Keratinocyte (primary cell): Measurements from ENCODE around the gene KCNG1. TPM values are rescaled to one million over a fixed set of nuclear protein-coding genes. Genes with fewer than 3 reads are reported as not detected.

Experiments
- DNase-seq: peaks from one replicate; pipeline ENCODE4 v3.0.0-alpha.2; 2011; ENCODE audit warnings: low read depth, missing footprints, low spot score
- FAIRE-seq: peaks from 2 replicates; lab custom pipeline; 2011; peaks lifted over from hg19 to GRCh38; lab: Jason Lieb, UNC
- H2AFZ ChIP-seq: 2 replicates; pipeline ENCODE4 v1.6.0; 2012; ENCODE audit warnings: low read length, control low read depth, inconsistent platforms; ENCODE audit not compliant: control insufficient read depth
- H3K27ac ChIP-seq: 2 replicates; pipeline ENCODE4 v1.5.1; 2011; ENCODE audit warnings: low read length; ENCODE audit not compliant: control insufficient read depth, insufficient read depth
- H3K27me3 ChIP-seq: 3 replicates; pipeline ENCODE4 v1.6.0; 2011; ENCODE audit warnings: low read length; ENCODE audit not compliant: control insufficient read depth, insufficient read depth; ENCODE audit errors: extremely low read depth
- H3K36me3 ChIP-seq, 2 experiments: 2 replicates in 1 of 2; 3 replicates in 1 of 2; pipeline ENCODE4 v1.5.1; 2011; ENCODE audit warnings: low read length in 2 of 2, mild to moderate bottlenecking in 1 of 2; ENCODE audit not compliant: control insufficient read depth in 2 of 2, insufficient read depth in 2 of 2; ENCODE audit errors: extremely low read depth in 1 of 2
- H3K4me1 ChIP-seq: 3 replicates; pipeline ENCODE4 v1.5.1; 2011; ENCODE audit warnings: low read length; ENCODE audit not compliant: control insufficient read depth, insufficient read depth; ENCODE audit errors: extremely low read depth
- H3K4me2 ChIP-seq: 3 replicates; pipeline ENCODE4 v1.6.0; 2011; ENCODE audit warnings: low read depth, low read length; ENCODE audit not compliant: control insufficient read depth, insufficient read depth; ENCODE audit errors: extremely low read depth
- H3K4me3 ChIP-seq, 3 experiments: fragments of 200-600 bp in 1 of 3; sonication (generic) in 1 of 3; 2 replicates in 2 of 3; 3 replicates in 1 of 3; pipeline ENCODE4 v1.5.1; 2011 to 2016; ENCODE audit warnings: low read length in 3 of 3, mild to moderate bottlenecking in 3 of 3, control low read depth in 2 of 3, inconsistent platforms in 1 of 3, low read depth in 1 of 3, mixed read lengths in 1 of 3, mixed run types in 1 of 3, moderate library complexity in 1 of 3; ENCODE audit not compliant: control insufficient read depth in 2 of 3, insufficient read depth in 2 of 3; ENCODE audit errors: extremely low read depth in 1 of 3
- H3K79me2 ChIP-seq: 2 replicates; pipeline ENCODE4 v1.6.0; 2012; ENCODE audit warnings: low read length; ENCODE audit not compliant: control insufficient read depth, insufficient read depth
- H3K9ac ChIP-seq: 3 replicates; pipeline ENCODE4 v1.6.0; 2011; ENCODE audit warnings: low read length; ENCODE audit not compliant: control insufficient read depth, insufficient read depth; ENCODE audit errors: extremely low read depth
- H3K9me1 ChIP-seq: 3 replicates; pipeline ENCODE4 v1.6.0; 2011; ENCODE audit warnings: low read length; ENCODE audit not compliant: control insufficient read depth, insufficient read depth; ENCODE audit errors: extremely low read depth
- H3K9me3 ChIP-seq: 2 replicates; pipeline ENCODE4 v1.5.1; 2012; ENCODE audit warnings: low read depth, low read length; ENCODE audit not compliant: control insufficient read depth
- H4K20me1 ChIP-seq: 3 replicates; pipeline ENCODE4 v1.6.0; 2011; ENCODE audit warnings: low read length; ENCODE audit not compliant: control insufficient read depth, insufficient read depth; ENCODE audit errors: extremely low read depth
- EZH2 ChIP-seq: IDR thresholded peaks from one replicate; pipeline ENCODE4 v1.6.1; 2012; ENCODE audit warnings: inconsistent platforms, mild to moderate bottlenecking, low read length, moderate library complexity
- dilution Hi-C: fragments of 300-500 bp; cut with MboI; formaldehyde crosslinking; loops from one replicate; pipeline ENCODE4 v1.7.0; 2020; ENCODE audit warnings: low sequenced_read_pairs; ENCODE audit not compliant: extremely low pct_ligation_motif_present
- polyA plus RNA-seq, 5 experiments: library from polyadenylated mRNA; depleted of rRNA in 3 of 5; stranded (reverse) in 3 of 5; stranded (forward) in 1 of 5; unstranded in 1 of 5; fragments of >200 nt; gene quantifications; 1 replicate in 1 of 5; 2 replicates in 3 of 5; 3 replicates in 1 of 5; pipeline versions ENCODE4 v1.2.1 to v1.2.3, GENCODE V29; 2011 to 2012; ENCODE audit warnings: missing spikeins in 2 of 5, low read depth in 1 of 5, low replicate concordance in 1 of 5
- TF ChIP-seq, protein P1 (sequence below), 3 experiments: IDR thresholded peaks in 1 of 3; conservative IDR thresholded peaks in 1 of 3; optimal IDR thresholded peaks in 1 of 3; 2 replicates in 2 of 3; 3 replicates in 1 of 3; pipeline versions ENCODE3 to v1.5.1; 2011; ENCODE audit warnings: low read length in 3 of 3, mild to moderate bottlenecking in 3 of 3, moderate library complexity in 2 of 3, control low read depth in 1 of 3, inconsistent platforms in 1 of 3; ENCODE audit not compliant: insufficient read depth in 2 of 3; ENCODE audit errors: extremely low read depth in 1 of 3

KCNG1 gene
- polyA plus RNA-seq, 1 donor (not counting 4 experiments of a cell fraction or from before 2014, with no cell fraction given), result 2.5 TPM

DNA sequence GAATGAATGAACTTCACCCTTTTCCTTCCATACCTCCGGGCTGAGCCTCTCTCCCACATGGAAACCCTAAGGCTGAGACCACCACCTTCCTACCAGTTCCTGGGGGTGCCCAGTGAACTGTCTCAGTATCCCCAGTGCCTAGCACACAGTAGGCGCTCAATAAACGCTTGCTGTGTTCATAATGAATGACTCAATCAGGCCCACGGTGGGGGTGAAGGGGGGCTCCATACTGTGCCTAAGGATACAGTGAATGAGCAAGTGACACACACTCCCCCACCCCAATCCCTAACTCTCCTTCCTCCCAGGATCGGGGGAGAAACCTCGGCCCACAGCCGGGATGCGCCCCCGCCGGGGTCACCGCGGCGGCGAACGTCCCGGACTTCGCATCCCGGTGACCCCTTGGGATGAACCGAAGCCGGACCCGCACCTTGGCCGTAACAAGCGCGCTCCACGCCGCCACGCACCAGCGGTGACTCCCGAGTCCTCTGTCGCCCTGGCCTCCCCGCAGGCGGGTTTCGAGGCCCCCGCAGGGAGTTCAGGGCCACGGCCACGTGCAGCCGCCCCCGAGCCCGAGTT lies 592 bp downstream of the KCNG1 start:
- FAIRE-seq, result no peak
- H3K4me3 ChIP-seq, result peak overlapping the region; percentile 64 to 66 (median 64)

DNA sequence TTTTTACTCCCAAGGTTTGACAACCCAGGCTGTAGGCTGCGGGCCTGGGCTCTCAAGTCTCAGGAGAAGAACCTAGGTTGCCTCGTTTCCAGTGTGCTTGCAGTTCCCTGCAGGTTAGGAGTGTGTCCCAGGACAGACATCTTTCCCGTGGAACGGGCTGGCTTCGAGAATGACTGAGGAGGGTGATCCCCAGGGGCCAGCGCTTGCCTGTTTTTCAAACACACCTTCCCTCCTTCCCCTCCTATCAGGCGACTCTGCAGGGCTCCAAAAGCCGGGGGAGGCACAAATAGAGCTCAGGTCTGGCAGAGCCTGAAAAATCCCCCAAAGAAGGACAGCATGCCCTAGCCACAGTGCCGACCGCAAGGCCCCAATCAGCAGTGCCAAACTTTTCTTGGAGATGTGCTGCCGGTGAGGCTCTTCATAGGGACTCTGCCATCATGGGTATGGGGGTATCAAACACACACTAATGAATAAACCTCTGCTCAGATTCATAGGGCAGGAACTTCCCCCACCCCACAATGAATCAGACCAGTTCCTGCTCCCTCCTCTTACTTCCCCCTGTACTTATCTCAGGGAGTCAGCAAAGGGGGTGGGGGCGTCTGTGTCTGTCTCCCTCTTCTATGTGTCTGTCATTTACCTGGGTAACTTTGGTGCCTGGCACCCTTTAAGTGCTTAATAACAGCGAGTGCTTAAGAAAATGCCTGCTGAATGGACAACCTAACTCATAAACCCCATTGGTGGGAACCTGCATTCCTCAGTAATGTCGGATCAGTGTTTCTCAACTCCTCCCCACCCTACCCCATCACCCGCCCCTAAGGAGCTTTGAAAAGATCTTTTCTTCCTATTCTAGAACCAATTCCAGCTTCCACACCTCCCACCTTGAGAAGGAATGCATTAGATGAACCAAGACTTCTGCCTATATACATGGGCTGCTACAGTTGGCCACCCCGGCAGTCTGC lies 1.6 kb downstream of the KCNG1 start:
- Histone ChIP-seq H3K4me3 (peak overlapping the region in 1 of 3 experiments; percentile 64), H3K9me1 (peaks cover 3% of the 10 kb centered on the region), H3K4me1 (peaks cover 17% of the 10 kb centered on the region), H3K27ac (no peak overlapping the region), H2AFZ (no peak overlapping the region), H3K9me3 (no peaks in the 10 kb centered on the region), H4K20me1 (no peaks in the 10 kb centered on the region), H3K4me2 (peak overlapping the region; percentile 79), H3K36me3 (no peaks in the 10 kb centered on the region), H3K9ac (no peak overlapping the region), H3K27me3 (peaks cover 29% of the 10 kb centered on the region), H3K79me2 (no peaks in the 10 kb centered on the region)
- dilution Hi-C loops, result no loop called here
- FAIRE-seq, result no peak
- TF ChIP-seq, protein P1, sequence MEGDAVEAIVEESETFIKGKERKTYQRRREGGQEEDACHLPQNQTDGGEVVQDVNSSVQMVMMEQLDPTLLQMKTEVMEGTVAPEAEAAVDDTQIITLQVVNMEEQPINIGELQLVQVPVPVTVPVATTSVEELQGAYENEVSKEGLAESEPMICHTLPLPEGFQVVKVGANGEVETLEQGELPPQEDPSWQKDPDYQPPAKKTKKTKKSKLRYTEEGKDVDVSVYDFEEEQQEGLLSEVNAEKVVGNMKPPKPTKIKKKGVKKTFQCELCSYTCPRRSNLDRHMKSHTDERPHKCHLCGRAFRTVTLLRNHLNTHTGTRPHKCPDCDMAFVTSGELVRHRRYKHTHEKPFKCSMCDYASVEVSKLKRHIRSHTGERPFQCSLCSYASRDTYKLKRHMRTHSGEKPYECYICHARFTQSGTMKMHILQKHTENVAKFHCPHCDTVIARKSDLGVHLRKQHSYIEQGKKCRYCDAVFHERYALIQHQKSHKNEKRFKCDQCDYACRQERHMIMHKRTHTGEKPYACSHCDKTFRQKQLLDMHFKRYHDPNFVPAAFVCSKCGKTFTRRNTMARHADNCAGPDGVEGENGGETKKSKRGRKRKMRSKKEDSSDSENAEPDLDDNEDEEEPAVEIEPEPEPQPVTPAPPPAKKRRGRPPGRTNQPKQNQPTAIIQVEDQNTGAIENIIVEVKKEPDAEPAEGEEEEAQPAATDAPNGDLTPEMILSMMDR (optimal IDR thresholded peaks at IDR 0.05 in 1 of 3, IDR thresholded peaks at IDR 0.05 in 1 of 3, conservative IDR thresholded peaks at IDR 0.05 in 1 of 3; ENCODE audit: extremely low read depth in 1 of 3, insufficient read depth in 2 of 3, low read length in 3 of 3), result no peak
- DNase-seq, result no peak

More for the DNA sequence above, 592 bp downstream of the KCNG1 start:
- Histone ChIP-seq H3K4me2 (peak overlapping the region; percentile 79), H3K4me1 (peaks cover 17% of the 10 kb centered on the region), H3K27ac (no peak overlapping the region), H2AFZ (peak overlapping the region; percentile 46), H3K9ac (peak overlapping the region; percentile 65), H4K20me1 (no peaks in the 10 kb centered on the region), H3K36me3 (no peaks in the 10 kb centered on the region), H3K79me2 (no peaks in the 10 kb centered on the region), H3K9me3 (no peaks in the 10 kb centered on the region), H3K9me1 (peaks cover 3% of the 10 kb centered on the region), H3K27me3 (peaks cover 30% of the 10 kb centered on the region)
- DNase-seq, result no peak
- dilution Hi-C loops, result no loop called here
- TF ChIP-seq, protein P1 (optimal IDR thresholded peaks at IDR 0.05 in 1 of 3, IDR thresholded peaks at IDR 0.05 in 1 of 3, conservative IDR thresholded peaks at IDR 0.05 in 1 of 3; ENCODE audit: extremely low read depth in 1 of 3, insufficient read depth in 2 of 3, low read length in 3 of 3), result no peak
- TF ChIP-seq EZH2, result no peak
